ENCODE data around the gene MISP. TPM values are rescaled to one million over a fixed set of nuclear protein-coding genes. Genes with fewer than 3 reads are reported as not detected.

Gene MISP
- total and polyA plus RNA-seq, 9 of the 15 experiments (the other 6 are each of a cell fraction or from before 2014, with no cell fraction given): 0.04 to 0.29 (median 0.05) TPM; not detected in 5

- 76% methylated on average over 34 of the region's 36 CpGs for WGBS (ENCODE audit: insufficient coverage, low coverage, missing lambda C conversion rate)
- no peaks in the 10 kb centered on the region for H3K36me3 ChIP-seq (ENCODE audit: control insufficient read depth, insufficient read depth, low read length)
- H3K4me1 ChIP-seq (replicated peaks in 1 of 2; ENCODE audit: control insufficient read depth in 2 of 2, insufficient read depth in 2 of 2, low read length in 2 of 2): peaks cover 0 to 26% of the 10 kb centered on the region in 2 experiments; a peak in 2 of 5 replicates
- DNase-seq (ENCODE audit: extremely low read depth in 1 of 4, low spot score in 3 of 4) (no peak), FAIRE-seq (no peak), ATAC-seq (no peak)
- BruUV-seq (replicated peaks): no TSS peak
- no peaks in the 10 kb centered on the region for H3K27me3 ChIP-seq (ENCODE audit: control insufficient read depth in 2 of 2, insufficient read depth in 2 of 2, low read length in 2 of 2)
- no peaks in the 10 kb centered on the region for H3K9me1 ChIP-seq (ENCODE audit: control insufficient read depth, insufficient read depth, low read length)
- no peak overlapping the region; a peak in 1 of 4 replicates for H3K9ac ChIP-seq (ENCODE audit: insufficient read depth in 1 of 2, low read depth in 2 of 2, low read length in 2 of 2)
- no peak overlapping the region for H2AFZ ChIP-seq (ENCODE audit: low read depth, low read length)
- no peak overlapping the region for H3K4me3 ChIP-seq
- no peak overlapping the region for H3K4me2 ChIP-seq (ENCODE audit: insufficient read depth, low read length)
- intact Hi-C loops (cut with micrococcal nuclease): no loop called here
- no peaks in the 10 kb centered on the region for H3K9me3 ChIP-seq (replicated peaks; ENCODE audit: control insufficient read depth, insufficient read depth, low read depth, low read length)
- H4K20me1 ChIP-seq (replicated peaks; ENCODE audit: control insufficient read depth, insufficient read depth, low read length): no peaks in the 10 kb centered on the region
- no peaks in the 10 kb centered on the region for H3K79me2 ChIP-seq (ENCODE audit: control insufficient read depth, insufficient read depth, low read length)
- in situ Hi-C loops (cut with MboI): no loop called here
- POLR2A ChIA-PET: interaction anchor here (0.8 to 1.6 kb wide), 2 partner anchors 9 to 20 kb away, joined by 3 to 7 read pairs; no protein-coding TSS in a partner anchor
- CTCF ChIA-PET (ENCODE audit: low intra/inter-chr PET ratio): no interaction called here
- H3K27ac ChIP-seq (ENCODE audit: extremely low read depth, low read depth, low read length): no peak overlapping the region
- TF ChIP-seq MCM3 (IDR thresholded peaks at IDR 0.05) (no peak), NR0B1 (IDR thresholded peaks at IDR 0.05; ENCODE audit: partially characterized antibody) (no peak), CBFA2T2 (conservative IDR thresholded peaks at IDR 0.05) (no peak), WHSC1 (IDR thresholded peaks at IDR 0.05; ENCODE audit: low read length) (no peak), CEBPB (tag; IDR thresholded peaks at IDR 0.05) (no peak), ZNF175 (CRISPR knock-in tag; IDR thresholded peaks at IDR 0.05; ENCODE audit: low read depth) (no peak), MLX (CRISPR knock-in tag; conservative IDR thresholded peaks at IDR 0.05) (no peak), ZNF354B (CRISPR knock-in tag; IDR thresholded peaks at IDR 0.05) (no peak)
- TF ChIP-seq, protein P1, sequence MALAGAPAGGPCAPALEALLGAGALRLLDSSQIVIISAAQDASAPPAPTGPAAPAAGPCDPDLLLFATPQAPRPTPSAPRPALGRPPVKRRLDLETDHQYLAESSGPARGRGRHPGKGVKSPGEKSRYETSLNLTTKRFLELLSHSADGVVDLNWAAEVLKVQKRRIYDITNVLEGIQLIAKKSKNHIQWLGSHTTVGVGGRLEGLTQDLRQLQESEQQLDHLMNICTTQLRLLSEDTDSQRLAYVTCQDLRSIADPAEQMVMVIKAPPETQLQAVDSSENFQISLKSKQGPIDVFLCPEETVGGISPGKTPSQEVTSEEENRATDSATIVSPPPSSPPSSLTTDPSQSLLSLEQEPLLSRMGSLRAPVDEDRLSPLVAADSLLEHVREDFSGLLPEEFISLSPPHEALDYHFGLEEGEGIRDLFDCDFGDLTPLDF (CRISPR knock-in tag; IDR thresholded peaks at IDR 0.05): no peak
- TF ChIP-seq, protein P2, sequence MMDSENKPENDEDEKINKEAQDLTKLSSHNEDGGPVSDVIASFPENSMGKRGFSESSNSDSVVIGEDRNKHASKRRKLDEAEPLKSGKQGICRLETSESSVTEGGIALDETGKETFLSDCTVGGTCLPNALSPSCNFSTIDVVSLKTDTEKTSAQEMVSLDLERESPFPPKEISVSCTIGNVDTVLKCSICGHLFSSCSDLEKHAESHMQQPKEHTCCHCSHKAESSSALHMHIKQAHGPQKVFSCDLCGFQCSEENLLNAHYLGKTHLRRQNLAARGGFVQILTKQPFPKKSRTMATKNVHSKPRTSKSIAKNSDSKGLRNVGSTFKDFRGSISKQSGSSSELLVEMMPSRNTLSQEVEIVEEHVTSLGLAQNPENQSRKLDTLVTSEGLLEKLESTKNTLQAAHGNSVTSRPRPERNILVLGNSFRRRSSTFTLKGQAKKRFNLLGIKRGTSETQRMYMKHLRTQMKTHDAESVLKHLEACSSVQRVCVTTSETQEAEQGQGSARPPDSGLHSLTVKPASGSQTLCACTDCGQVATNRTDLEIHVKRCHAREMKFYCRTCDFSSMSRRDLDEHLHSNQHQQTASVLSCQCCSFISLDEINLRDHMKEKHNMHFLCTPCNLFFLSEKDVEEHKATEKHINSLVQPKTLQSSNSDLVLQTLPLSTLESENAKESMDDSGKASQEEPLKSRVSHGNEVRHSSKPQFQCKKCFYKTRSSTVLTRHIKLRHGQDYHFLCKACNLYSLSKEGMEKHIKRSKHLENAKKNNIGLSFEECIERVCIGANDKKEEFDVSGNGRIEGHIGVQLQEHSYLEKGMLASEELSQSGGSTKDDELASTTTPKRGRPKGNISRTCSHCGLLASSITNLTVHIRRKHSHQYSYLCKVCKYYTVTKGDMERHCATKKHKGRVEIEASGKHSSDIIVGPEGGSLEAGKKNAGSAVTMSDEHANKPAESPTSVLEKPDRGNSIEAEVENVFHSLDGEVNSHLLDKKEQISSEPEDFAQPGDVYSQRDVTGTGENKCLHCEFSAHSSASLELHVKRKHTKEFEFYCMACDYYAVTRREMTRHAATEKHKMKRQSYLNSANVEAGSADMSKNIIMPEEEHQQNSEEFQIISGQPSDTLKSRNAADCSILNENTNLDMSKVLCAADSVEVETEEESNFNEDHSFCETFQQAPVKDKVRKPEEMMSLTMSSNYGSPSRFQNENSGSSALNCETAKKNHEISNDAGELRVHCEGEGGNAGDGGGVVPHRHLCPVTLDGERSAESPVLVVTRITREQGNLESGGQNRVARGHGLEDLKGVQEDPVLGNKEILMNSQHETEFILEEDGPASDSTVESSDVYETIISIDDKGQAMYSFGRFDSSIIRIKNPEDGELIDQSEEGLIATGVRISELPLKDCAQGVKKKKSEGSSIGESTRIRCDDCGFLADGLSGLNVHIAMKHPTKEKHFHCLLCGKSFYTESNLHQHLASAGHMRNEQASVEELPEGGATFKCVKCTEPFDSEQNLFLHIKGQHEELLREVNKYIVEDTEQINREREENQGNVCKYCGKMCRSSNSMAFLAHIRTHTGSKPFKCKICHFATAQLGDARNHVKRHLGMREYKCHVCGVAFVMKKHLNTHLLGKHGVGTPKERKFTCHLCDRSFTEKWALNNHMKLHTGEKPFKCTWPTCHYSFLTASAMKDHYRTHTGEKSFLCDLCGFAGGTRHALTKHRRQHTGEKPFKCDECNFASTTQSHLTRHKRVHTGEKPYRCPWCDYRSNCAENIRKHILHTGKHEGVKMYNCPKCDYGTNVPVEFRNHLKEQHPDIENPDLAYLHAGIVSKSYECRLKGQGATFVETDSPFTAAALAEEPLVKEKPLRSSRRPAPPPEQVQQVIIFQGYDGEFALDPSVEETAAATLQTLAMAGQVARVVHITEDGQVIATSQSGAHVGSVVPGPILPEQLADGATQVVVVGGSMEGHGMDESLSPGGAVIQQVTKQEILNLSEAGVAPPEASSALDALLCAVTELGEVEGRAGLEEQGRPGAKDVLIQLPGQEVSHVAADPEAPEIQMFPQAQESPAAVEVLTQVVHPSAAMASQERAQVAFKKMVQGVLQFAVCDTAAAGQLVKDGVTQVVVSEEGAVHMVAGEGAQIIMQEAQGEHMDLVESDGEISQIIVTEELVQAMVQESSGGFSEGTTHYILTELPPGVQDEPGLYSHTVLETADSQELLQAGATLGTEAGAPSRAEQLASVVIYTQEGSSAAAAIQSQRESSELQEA (IDR thresholded peaks at IDR 0.05; ENCODE audit: low read depth): no peak
Measured at GRCh38 chr19:778910-779653, 28.2 kb downstream of the MISP start.
